Mesendoderm (in vitro differentiated cells): ENCODE data around the gene PROKR1. TPM values are rescaled to one million over a fixed set of nuclear protein-coding genes. Genes with fewer than 3 reads are reported as not detected.
"Not testable (repeated sequence)": the region's sequence is repeated elsewhere in the genome, so short reads cannot be mapped to it uniquely, and the experiment has no call there.

Source experiments
- DNase-seq: peaks from one replicate; pipeline ENCODE4 v3.0.0; 2013
- H2AK5ac ChIP-seq: 2 replicates; pipeline ENCODE4 v1.6.1; 2013; ENCODE audit warnings: low read length, inconsistent platforms
- H2BK120ac ChIP-seq: 2 replicates; pipeline ENCODE4 v1.6.1; 2013; ENCODE audit warnings: low read depth, mild to moderate bottlenecking, low read length, moderate library complexity, mixed read lengths
- H2BK15ac ChIP-seq: replicated peaks from 2 replicates; pipeline ENCODE4 v1.6.1; 2013; ENCODE audit warnings: low read depth, mild to moderate bottlenecking, moderate library complexity
- H2BK5ac ChIP-seq: 2 replicates; pipeline ENCODE4 v1.6.1; 2013; ENCODE audit warnings: low read length, inconsistent platforms
- H3K18ac ChIP-seq: 2 replicates; pipeline ENCODE4 v1.6.1; 2013; ENCODE audit warnings: mild to moderate bottlenecking, low read length, mixed read lengths
- H3K23ac ChIP-seq: one replicate; pipeline ENCODE4 v1.6.1; 2013; ENCODE audit warnings: low read length
- H3K27ac ChIP-seq: 2 replicates; pipeline ENCODE4 v1.5.1; 2013; ENCODE audit warnings: low read depth, mild to moderate bottlenecking, inconsistent platforms, low read length, moderate library complexity
- H3K27me3 ChIP-seq: 2 replicates; pipeline ENCODE4 v1.6.1; 2013; ENCODE audit warnings: low read length, control low read depth, mild to moderate bottlenecking, inconsistent platforms; ENCODE audit not compliant: insufficient read depth, poor library complexity
- H3K36me3 ChIP-seq: 2 replicates; pipeline ENCODE4 v1.6.1; 2013; ENCODE audit warnings: low read length, inconsistent platforms; ENCODE audit not compliant: control insufficient read depth, insufficient read depth
- H3K4ac ChIP-seq: one replicate; pipeline ENCODE4 v1.6.1; 2013; ENCODE audit warnings: low read depth, mild to moderate bottlenecking, low read length, moderate library complexity
- H3K4me1 ChIP-seq: 2 replicates; pipeline ENCODE4 v1.6.1; 2013; ENCODE audit warnings: low read depth, low read length, inconsistent platforms; ENCODE audit not compliant: control insufficient read depth
- H3K4me2 ChIP-seq: 2 replicates; pipeline ENCODE4 v1.6.1; 2013; ENCODE audit warnings: low read length
- H3K4me3 ChIP-seq: 2 replicates; pipeline ENCODE4 v1.5.1; 2013; ENCODE audit warnings: mild to moderate bottlenecking, low read length
- H3K56ac ChIP-seq: one replicate; pipeline ENCODE4 v1.6.1; 2013; ENCODE audit warnings: low read length
- H3K79me1 ChIP-seq: 2 replicates; pipeline ENCODE4 v1.6.1; 2013; ENCODE audit warnings: low read length, inconsistent platforms
- H3K79me2 ChIP-seq: 2 replicates; pipeline ENCODE4 v1.6.1; 2013; ENCODE audit warnings: mild to moderate bottlenecking, low read length; ENCODE audit not compliant: control insufficient read depth, insufficient read depth
- H3K9ac ChIP-seq: 2 replicates; pipeline ENCODE4 v1.6.1; 2013; ENCODE audit warnings: low read length, inconsistent platforms
- H4K5ac ChIP-seq: one replicate; pipeline ENCODE4 v1.6.1; 2013; ENCODE audit warnings: low read length
- H4K8ac ChIP-seq: one replicate; pipeline ENCODE4 v1.6.1; 2013; ENCODE audit warnings: low read depth, mild to moderate bottlenecking, control low read depth, low read length, moderate library complexity
- WGBS: extraction: QIAGEN DNeasy Blood & Tissue Kit; methylation state at CpG from one replicate; pipeline ENCODE4 v1.1.7; 2013; ENCODE audit warnings: low lambda C conversion rate, missing lambda C conversion rate; ENCODE audit not compliant: insufficient coverage; ENCODE audit errors: extremely low coverage; 5-methylcytosine and 5-hydroxymethylcytosine counted together
- polyA plus RNA-seq, 2 experiments: library from polyadenylated mRNA; stranded (reverse); fragments of 200-250 nt; gene quantifications; one replicate each; pipeline ENCODE4 v1.2.3, GENCODE V29; 2013

Gene PROKR1
- 1.0 TPM for polyA plus RNA-seq (2013, experiment 1 of 2)
- polyA plus RNA-seq (2013, experiment 2 of 2) = 0.95 TPM

DNA sequence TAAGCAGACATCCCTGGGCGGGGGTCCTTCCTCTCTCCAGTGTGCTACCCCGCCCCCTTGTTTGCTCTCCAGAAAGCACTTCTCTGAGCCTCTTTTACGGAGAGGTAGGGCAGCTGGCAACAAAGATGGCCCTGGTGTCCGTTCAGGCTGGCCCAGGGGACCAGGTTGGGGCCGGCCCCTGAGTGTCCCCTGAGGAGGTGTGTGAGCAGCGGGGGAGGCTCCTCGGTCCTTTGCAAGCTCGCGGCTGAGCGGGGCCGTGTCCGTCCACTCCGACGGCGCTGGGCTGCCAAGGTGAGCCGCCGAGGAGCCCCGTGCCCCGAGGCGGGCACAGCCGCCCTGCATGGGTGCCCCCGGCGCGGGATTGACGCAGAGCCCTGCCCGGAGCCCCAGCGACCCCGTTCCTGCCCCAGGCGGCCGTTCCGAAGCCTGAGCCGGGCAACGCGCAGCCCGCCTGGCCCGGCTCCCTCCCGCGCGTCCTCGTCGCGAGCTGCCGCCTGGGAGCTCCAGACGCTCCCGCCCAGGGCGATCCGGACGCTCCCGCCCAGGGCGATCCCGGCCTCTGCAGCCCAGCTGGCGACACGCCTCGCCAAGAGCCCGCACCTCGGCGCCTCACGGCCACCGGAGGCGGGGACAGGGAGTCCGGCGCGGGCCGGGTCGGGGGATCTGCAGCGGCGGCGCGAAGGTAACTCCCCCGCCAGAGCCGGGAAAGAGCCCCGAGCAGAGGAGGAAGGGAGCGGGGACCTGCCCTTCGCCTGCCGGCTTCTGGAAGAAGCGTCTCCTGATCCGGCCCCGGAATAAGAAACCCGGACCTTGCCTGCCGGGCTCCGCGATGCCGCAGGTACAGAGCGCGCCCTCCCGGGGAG, at the start of gene PROKR1:
Gene PROKR1 (plus strand): TSS at position 569 of the 863 bp plus-strand sequence. CDS start 2,243 bp downstream, outside the sequence.
- no peak within 1 kb of the TSS for H2BK15ac ChIP-seq
- no peaks in the 10 kb centered on the region for H3K79me1 ChIP-seq
- H3K4me2 ChIP-seq = peak within 1 kb of the TSS; percentile 70
- H2BK120ac ChIP-seq = peak within 1 kb of the TSS; percentile 10
- no CpG with 5 or more reads among the region's 86 CpGs for WGBS
- no peaks in the 10 kb centered on the region for H3K79me2 ChIP-seq
- no peaks in the 10 kb centered on the region for H3K4me1 ChIP-seq
- no peak within 1 kb of the TSS for H4K8ac ChIP-seq
- H3K4me3 ChIP-seq = peak within 1 kb of the TSS; percentile 67
- no peak within 1 kb of the TSS for H2AK5ac ChIP-seq
- peak; percentile 77 for DNase-seq
- peak within 1 kb of the TSS; percentile 89 for H3K56ac ChIP-seq
- H3K18ac ChIP-seq = peak within 1 kb of the TSS; percentile 64
- no peak within 1 kb of the TSS for H2BK5ac ChIP-seq
- H3K4ac ChIP-seq = no peak within 1 kb of the TSS
- peak within 1 kb of the TSS; percentile 81 for H3K23ac ChIP-seq
- H3K27ac ChIP-seq = peak within 1 kb of the TSS; percentile 18
- H3K9ac ChIP-seq = peak within 1 kb of the TSS; percentile 78
- H4K5ac ChIP-seq = no peak within 1 kb of the TSS
- H3K27me3 ChIP-seq = no peaks in the 10 kb centered on the region
- no peaks in the 10 kb centered on the region for H3K36me3 ChIP-seq

DNA sequence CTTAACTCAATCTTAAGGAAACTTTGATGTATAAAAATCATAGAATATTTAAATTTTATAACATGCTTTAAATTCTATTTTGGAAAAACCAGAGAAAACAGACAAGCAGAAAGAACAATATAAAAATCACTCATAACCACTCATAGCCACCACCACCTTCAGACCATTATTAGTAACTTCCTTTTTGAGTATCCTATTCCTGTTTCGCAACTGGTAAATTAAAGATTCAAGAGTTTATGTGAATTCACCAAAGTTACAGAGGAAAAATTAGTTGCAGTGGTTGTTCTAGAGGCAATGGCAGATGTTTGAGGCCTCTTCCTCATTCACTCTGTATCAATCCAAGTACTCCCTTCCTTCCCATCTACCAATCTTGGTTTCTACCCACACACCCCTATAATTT, 49.3 kb upstream of the PROKR1 start:
- no CpG with 5 or more reads among the region's 1 CpG for WGBS
- H3K79me2 ChIP-seq = no peaks in the 10 kb centered on the region

DNA sequence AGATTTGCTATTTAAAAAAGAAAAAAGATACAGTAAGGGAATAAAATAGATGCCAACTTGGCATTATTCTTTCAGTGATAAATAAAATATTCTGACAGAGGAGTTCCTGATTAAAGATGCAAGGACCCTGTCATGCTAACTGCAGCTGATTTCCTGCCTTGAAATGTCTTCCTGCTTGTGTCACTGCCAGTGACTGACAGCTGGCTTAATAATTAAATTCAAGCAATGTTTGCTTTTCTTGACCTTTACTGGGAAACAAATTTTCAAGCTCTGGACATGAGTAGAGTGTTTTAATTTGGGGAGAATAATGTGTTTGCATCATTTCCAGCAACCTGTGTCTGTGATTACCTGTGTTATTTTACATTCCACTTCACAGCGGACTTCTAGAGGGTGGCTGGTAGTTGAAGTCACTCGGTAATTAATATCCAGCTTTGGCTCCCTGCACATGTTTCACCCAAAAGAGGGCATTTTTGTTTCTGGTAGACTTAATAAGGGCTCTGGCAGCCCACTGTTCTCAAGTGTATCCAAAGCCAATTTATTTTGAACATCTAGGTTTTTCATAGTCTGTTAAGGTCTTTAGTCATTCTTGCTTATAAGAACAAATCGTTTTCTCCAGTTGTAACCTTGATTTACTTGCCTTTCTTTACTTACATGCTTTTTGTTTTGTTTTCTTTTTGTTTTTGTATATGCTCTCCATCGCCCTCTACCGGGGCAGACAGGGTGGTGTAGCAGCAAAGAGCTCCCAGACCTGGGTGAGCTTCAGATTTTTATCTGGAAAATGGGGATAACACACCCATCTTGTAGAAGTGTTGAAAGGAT, 48.5 kb upstream of the PROKR1 start:
- Histone ChIP-seq H3K79me2 (no peaks in the 10 kb centered on the region), H3K27ac (no peak overlapping the region), H3K56ac (no peak overlapping the region), H3K79me1 (no peaks in the 10 kb centered on the region), H3K18ac (no peak overlapping the region), H2BK15ac (no peak overlapping the region), H3K4ac (no peak overlapping the region), H3K27me3 (no peaks in the 10 kb centered on the region), H4K5ac (no peak overlapping the region), H3K4me2 (no peak overlapping the region), H3K36me3 (no peaks in the 10 kb centered on the region), H3K4me3 (no peak overlapping the region), H3K9ac (no peak overlapping the region), H2AK5ac (no peak overlapping the region), H3K4me1 (no peaks in the 10 kb centered on the region), H2BK5ac (no peak overlapping the region), H4K8ac (no peak overlapping the region), H3K23ac (no peak overlapping the region), H2BK120ac (no peak overlapping the region)
- peak; percentile 54 for DNase-seq
- WGBS = no CpG with 5 or more reads among the region's 5 CpGs

More for the DNA sequence above, 49.3 kb upstream of the PROKR1 start:
- Histone ChIP-seq H2BK5ac (no peak overlapping the region), H3K4me2 (no peak overlapping the region), H3K4ac (no peak overlapping the region), H4K5ac (no peak overlapping the region), H2BK120ac (no peak overlapping the region), H3K4me3 (no peak overlapping the region), H4K8ac (no peak overlapping the region), H2BK15ac (no peak overlapping the region), H2AK5ac (no peak overlapping the region), H3K36me3 (no peaks in the 10 kb centered on the region), H3K18ac (no peak overlapping the region), H3K79me1 (no peaks in the 10 kb centered on the region), H3K27ac (no peak overlapping the region), H3K56ac (no peak overlapping the region), H3K4me1 (no peaks in the 10 kb centered on the region), H3K27me3 (no peaks in the 10 kb centered on the region), H3K23ac (no peak overlapping the region), H3K9ac (no peak overlapping the region)
- no peak for DNase-seq

DNA sequence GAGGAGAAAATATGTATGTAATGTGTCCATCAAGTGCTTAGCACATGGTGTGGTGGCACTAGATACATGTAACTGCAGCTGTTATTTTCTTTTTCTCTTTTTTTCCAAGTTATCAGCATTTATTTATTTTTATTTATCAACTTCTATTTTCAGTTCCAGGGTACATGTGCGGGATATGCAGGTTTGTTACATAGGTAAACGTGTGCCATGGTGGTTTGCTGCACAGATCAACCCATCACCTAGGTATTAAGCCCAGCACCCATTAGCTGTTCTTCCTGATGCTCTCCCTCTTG, 47.9 kb upstream of the PROKR1 start:
- not testable (repeated sequence) for DNase-seq, H3K56ac ChIP-seq, H3K18ac ChIP-seq, H4K8ac ChIP-seq, H3K4me2 ChIP-seq, H3K4me3 ChIP-seq, H2BK15ac ChIP-seq, H3K27ac ChIP-seq, H2AK5ac ChIP-seq, H3K4me1 ChIP-seq, H2BK120ac ChIP-seq, H4K5ac ChIP-seq, H3K9ac ChIP-seq, H3K27me3 ChIP-seq, H2BK5ac ChIP-seq, H3K36me3 ChIP-seq, H3K79me1 ChIP-seq, H3K79me2 ChIP-seq, H3K23ac ChIP-seq, H3K4ac ChIP-seq
- WGBS = no CpG with 5 or more reads among the region's 2 CpGs

DNA sequence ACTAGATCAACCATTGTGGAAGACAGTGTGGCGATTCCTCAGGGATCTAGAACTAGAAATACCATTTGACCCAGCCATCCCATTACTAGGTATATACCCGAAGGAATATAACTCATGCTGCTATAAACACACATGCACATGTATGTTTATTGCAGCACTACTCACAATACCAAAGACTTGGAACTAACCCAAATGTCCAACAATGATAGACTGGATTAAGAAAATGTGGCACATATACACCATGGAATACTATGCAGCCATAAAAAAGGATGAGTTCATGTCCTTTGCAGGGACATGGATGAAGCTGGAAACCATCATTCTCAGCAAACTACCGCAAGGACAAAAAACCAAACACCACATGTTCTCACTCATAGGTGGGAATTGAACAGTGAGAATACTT, 42.9 kb upstream of the PROKR1 start:
- H3K18ac ChIP-seq, H3K4me1 ChIP-seq, H2AK5ac ChIP-seq, H3K23ac ChIP-seq, H2BK120ac ChIP-seq, H4K8ac ChIP-seq, H3K4me2 ChIP-seq, H3K36me3 ChIP-seq, H3K56ac ChIP-seq, H3K27me3 ChIP-seq, H3K79me2 ChIP-seq, H3K27ac ChIP-seq, H3K4me3 ChIP-seq, H2BK15ac ChIP-seq, H4K5ac ChIP-seq, H3K9ac ChIP-seq, H3K79me1 ChIP-seq, H3K4ac ChIP-seq, H2BK5ac ChIP-seq, DNase-seq: not testable (repeated sequence)
- no CpG with 5 or more reads among the region's 3 CpGs for WGBS
